H1 (cell line): Measurements from ENCODE around the gene WNK4. TPM values are rescaled to one million over a fixed set of nuclear protein-coding genes. Genes with fewer than 3 reads are reported as not detected.

Source experiments
- CTCF ChIA-PET: fragments of 300-600 bp; sonication (Branson Sonifier 250); formaldehyde crosslinking; loops from one replicate; lab custom pipeline; 2021; ENCODE audit not compliant: partially characterized antibody; lab: Charles Lee
- POLR2A ChIA-PET: fragments of 300-600 bp; sonication (Branson Sonifier 250); formaldehyde crosslinking; loops from one replicate; lab custom pipeline; 2021; ENCODE audit warnings: inconsistent platforms; ENCODE audit not compliant: partially characterized antibody; lab: Charles Lee
- DNase-seq, 2 experiments: peaks; one replicate each; pipeline versions ENCODE4 v3.0.0 to v3.0.0-alpha.2; 2010 to 2022; ENCODE audit warnings: low spot score in 2 of 2, low read depth in 1 of 2, mixed read lengths in 1 of 2
- FAIRE-seq: peaks from 2 replicates; lab custom pipeline; 2011; peaks lifted over from hg19 to GRCh38; lab: Jason Lieb, UNC
- H2AFZ ChIP-seq: 2 replicates; pipeline ENCODE4 v1.8.1; 2012; ENCODE audit warnings: low read length, inconsistent platforms
- H2AK5ac ChIP-seq: 2 replicates; pipeline ENCODE4 v1.6.1; 2013; ENCODE audit warnings: low read depth, low read length
- H2BK120ac ChIP-seq: replicated peaks from 2 replicates; pipeline ENCODE3; 2013; ENCODE audit warnings: low read depth, low read length, inconsistent platforms
- H2BK12ac ChIP-seq: 2 replicates; pipeline ENCODE4 v1.6.1; 2013; ENCODE audit warnings: low read depth, low read length
- H2BK15ac ChIP-seq: 2 replicates; pipeline ENCODE4 v1.6.1; 2013; ENCODE audit warnings: low read length
- H2BK20ac ChIP-seq: 2 replicates; pipeline ENCODE4 v1.6.1; 2013; ENCODE audit warnings: low read length
- H2BK5ac ChIP-seq: 2 replicates; pipeline ENCODE4 v1.6.1; 2013; ENCODE audit warnings: low read depth, low read length
- H3K14ac ChIP-seq: 2 replicates; pipeline ENCODE4 v1.6.1; 2013; ENCODE audit warnings: inconsistent platforms; ENCODE audit not compliant: insufficient read length
- H3K18ac ChIP-seq: 2 replicates; pipeline ENCODE4 v1.6.1; 2013; ENCODE audit warnings: low read length; ENCODE audit errors: extremely low read depth
- H3K23ac ChIP-seq: 2 replicates; pipeline ENCODE4 v1.6.1; 2013; ENCODE audit warnings: inconsistent platforms; ENCODE audit not compliant: insufficient read length
- H3K23me2 ChIP-seq: 2 replicates; pipeline ENCODE4 v1.6.1; 2013; ENCODE audit warnings: low read depth, low read length
- H3K27ac ChIP-seq: 2 replicates; pipeline ENCODE4 v1.6.1; 2011; ENCODE audit warnings: low read depth, low read length, inconsistent platforms
- H3K27me3 ChIP-seq, 4 experiments: replicated peaks in 1 of 4; 1 replicate in 1 of 4; 2 replicates in 3 of 4; pipeline versions ENCODE4 v1.6.1 to v1.8.1; 2011 to 2013; ENCODE audit warnings: low read length in 3 of 4, mild to moderate bottlenecking in 3 of 4, inconsistent platforms in 2 of 4, mixed read lengths in 2 of 4, moderate library complexity in 1 of 4; ENCODE audit not compliant: control insufficient read depth in 3 of 4, insufficient read depth in 3 of 4; ENCODE audit errors: extremely low read depth in 1 of 4
- H3K36me3 ChIP-seq, 4 experiments: 2 replicates each; pipeline versions ENCODE4 v1.6.1 to v1.8.1; 2011 to 2013; ENCODE audit warnings: mild to moderate bottlenecking in 4 of 4, low read length in 3 of 4, moderate library complexity in 2 of 4, control low read depth in 1 of 4, inconsistent platforms in 1 of 4; ENCODE audit not compliant: insufficient read depth in 4 of 4, control insufficient read depth in 2 of 4
- H3K4ac ChIP-seq: replicated peaks from 2 replicates; pipeline ENCODE3; 2013; ENCODE audit warnings: low read length, low read depth, mixed read lengths, inconsistent platforms; ENCODE audit not compliant: insufficient read length
- H3K4me1 ChIP-seq, 4 experiments: replicated peaks in 1 of 4; 1 replicate in 1 of 4; 2 replicates in 3 of 4; pipeline versions ENCODE4 v1.6.1 to v1.8.1; 2011 to 2013; ENCODE audit warnings: low read length in 3 of 4, inconsistent platforms in 2 of 4, mixed read lengths in 1 of 4; ENCODE audit not compliant: insufficient read depth in 4 of 4, control insufficient read depth in 3 of 4
- H3K4me2 ChIP-seq, 2 experiments: 2 replicates each; pipeline versions ENCODE4 v1.6.1 to v1.8.1; 2011 to 2013; ENCODE audit warnings: low read depth in 2 of 2, low read length in 2 of 2, control low read depth in 1 of 2, inconsistent platforms in 1 of 2, mild to moderate bottlenecking in 1 of 2; ENCODE audit not compliant: insufficient read depth in 1 of 2
- H3K4me3 ChIP-seq, 4 experiments: fragments of 200-600, 300-600 bp in 1 of 4; sonication (generic), shearing (Covaris generic), sonication (Bioruptor Twin) in 1 of 4; 2 replicates each; pipeline versions ENCODE4 v1.5.1 to v1.8.1; 2011 to 2016; ENCODE audit warnings: low read length in 4 of 4, low read depth in 3 of 4, control low read depth in 2 of 4, inconsistent platforms in 2 of 4, mild to moderate bottlenecking in 2 of 4, mixed read lengths in 1 of 4, moderate library complexity in 1 of 4; ENCODE audit not compliant: insufficient read depth in 2 of 4; ENCODE audit errors: extremely low read depth in 1 of 4
- H3K56ac ChIP-seq: replicated peaks from 2 replicates; pipeline ENCODE3; 2013; ENCODE audit warnings: low read depth, mild to moderate bottlenecking, mixed read lengths, low read length, inconsistent platforms; ENCODE audit not compliant: insufficient read length
- H3K79me1 ChIP-seq: 2 replicates; pipeline ENCODE4 v1.6.1; 2013; ENCODE audit warnings: low read depth, low read length, control low read depth
- H3K79me2 ChIP-seq, 2 experiments: 2 replicates each; pipeline versions ENCODE4 v1.6.1 to v1.8.1; 2012 to 2013; ENCODE audit warnings: low read length in 2 of 2, mild to moderate bottlenecking in 2 of 2, inconsistent platforms in 1 of 2; ENCODE audit not compliant: insufficient read depth in 2 of 2, control insufficient read depth in 1 of 2
- H3K9ac ChIP-seq, 4 experiments: replicated peaks in 1 of 4; 1 replicate in 1 of 4; 2 replicates in 3 of 4; pipeline versions ENCODE4 v1.6.1 to v1.8.1; 2011 to 2013; ENCODE audit warnings: low read depth in 3 of 4, low read length in 3 of 4, control low read depth in 2 of 4, mild to moderate bottlenecking in 2 of 4, moderate library complexity in 2 of 4, inconsistent platforms in 1 of 4; ENCODE audit errors: extremely low read depth in 1 of 4
- H3K9me3 ChIP-seq, 2 experiments: 2 replicates each; pipeline versions ENCODE4 v1.6.1 to v1.8.1; 2012 to 2013; ENCODE audit warnings: mild to moderate bottlenecking in 2 of 2, moderate library complexity in 2 of 2, control low read depth in 1 of 2, inconsistent platforms in 1 of 2, low read depth in 1 of 2, low read length in 1 of 2, mixed read lengths in 1 of 2; ENCODE audit not compliant: insufficient read depth in 2 of 2
- H4K20me1 ChIP-seq, 2 experiments: replicated peaks in 1 of 2; 2 replicates each; pipeline versions ENCODE3 to v1.8.1; 2011 to 2013; ENCODE audit warnings: inconsistent platforms in 2 of 2, low read length in 2 of 2, mild to moderate bottlenecking in 1 of 2; ENCODE audit not compliant: insufficient read depth in 2 of 2, control insufficient read depth in 1 of 2
- H4K5ac ChIP-seq: 2 replicates; pipeline ENCODE4 v1.6.1; 2013; ENCODE audit warnings: low read length, low read depth, mixed read lengths, inconsistent platforms; ENCODE audit not compliant: insufficient read length
- H4K8ac ChIP-seq: 2 replicates; pipeline ENCODE4 v1.8.0; 2013; ENCODE audit warnings: mild to moderate bottlenecking, moderate library complexity, low read length, inconsistent platforms; ENCODE audit not compliant: insufficient read depth; ENCODE audit errors: extremely low read depth
- H4K91ac ChIP-seq: replicated peaks from 2 replicates; pipeline ENCODE3; 2013; ENCODE audit warnings: low read length, mixed read lengths, inconsistent platforms; ENCODE audit not compliant: insufficient read length
- CHD2 ChIP-seq: IDR thresholded peaks from 2 replicates; pipeline ENCODE4 v1.6.1; 2012; ENCODE audit warnings: low read length, improper control_type of control experiment
- HDAC2 ChIP-seq, 2 experiments: fragments of 300-600 bp in 1 of 2; sonication (generic) in 1 of 2; IDR thresholded peaks; 2 replicates each; pipeline ENCODE4 v1.6.1; 2011 to 2012; ENCODE audit warnings: low read depth in 2 of 2, low read length in 2 of 2, mild to moderate bottlenecking in 2 of 2, moderate library complexity in 2 of 2, borderline replicate concordance in 1 of 2, inconsistent platforms in 1 of 2
- RNF2 ChIP-seq: fragments of 200-900, 300-1000 bp; sonication (generic); IDR thresholded peaks from 2 replicates; pipeline ENCODE4 v1.7.1; 2016; ENCODE audit warnings: borderline replicate concordance, low read depth, mild to moderate bottlenecking, antibody characterized with exemption, low read length; ENCODE audit not compliant: poor library complexity, severe bottlenecking; ENCODE audit errors: missing control alignments
- TAF1 ChIP-seq: IDR thresholded peaks from 2 replicates; pipeline ENCODE4 v1.6.1; 2011; ENCODE audit warnings: mild to moderate bottlenecking, low read depth, low read length
- TBP ChIP-seq: IDR thresholded peaks from 2 replicates; pipeline ENCODE4 v1.6.1; 2011; ENCODE audit warnings: low read depth, low read length, improper control_type of control experiment
- WGBS, 2 experiments: shearing (Covaris generic) in 1 of 2; methylation state at CpG; one replicate each; pipeline versions ENCODE4 v1.1.6 to v1.1.7; 2013 to 2015; ENCODE audit warnings: low lambda C conversion rate in 2 of 2, mixed read lengths in 2 of 2, inconsistent platforms in 1 of 2, low coverage in 1 of 2, missing lambda C conversion rate in 1 of 2; ENCODE audit not compliant: insufficient replicate concordance in 2 of 2, insufficient coverage in 1 of 2, insufficient read length in 1 of 2; ENCODE audit errors: extremely low coverage in 1 of 2, missing lambda C conversion rate in 1 of 2; 5-methylcytosine and 5-hydroxymethylcytosine counted together
- polyA plus RNA-seq, 7 experiments: library from polyadenylated mRNA; depleted of rRNA in 3 of 7; stranded (reverse) in 5 of 7; unstranded in 2 of 7; fragments of >200 nt in 5 of 7; fragments of 200-250 nt in 2 of 7; gene quantifications; 1 replicate in 5 of 7; 2 replicates in 1 of 7; 4 replicates in 1 of 7; pipeline versions ENCODE4 v1.2.1 to v1.2.3, GENCODE V29; 2011 to 2013; ENCODE audit warnings: missing spikeins in 2 of 7, mixed read lengths in 2 of 7
- total RNA-seq: library from RNA; stranded (reverse); fragmentation: NEBNext Ultra II Directional; extraction: Animal tissue kit (Norgen Biotek cat#: 25700); gene quantifications from 2 replicates; pipeline ENCODE4 v1.2.1, GENCODE V29; 2021

The WNK4 gene
- total and polyA plus RNA-seq, 2 of the 8 experiments (the other 6 are each of a cell fraction or from before 2014, with no cell fraction given) = 0.21 to 1.7 TPM

GRCh38 chr17:42772945-42773289, 7.5 kb upstream of the WNK4 start:
- H3K4ac ChIP-seq = no peak overlapping the region
- POLR2A ChIA-PET = interaction anchor here (0.8 to 2.4 kb wide), 11 partner anchors 10 to 220 kb away, joined by 3 to 15 read pairs (median 3); partner anchors contain the start of gene HSD17B1
- DNase-seq (no peak), FAIRE-seq (no peak)
- H4K5ac ChIP-seq = no peak overlapping the region
- no peak overlapping the region for H3K14ac ChIP-seq
- H4K91ac ChIP-seq = no peak overlapping the region
- 19% methylated on average over 3 of the region's 3 CpGs; no CpG with 5 or more reads in 1 of the 2 experiments for WGBS, 2 experiments
- peaks cover 0 to 11% (median 5%) of the 10 kb centered on the region in 4 experiments; a peak in 5 of 8 replicates for H3K36me3 ChIP-seq
- no peak overlapping the region for H2BK20ac ChIP-seq
- H2BK15ac ChIP-seq = no peak overlapping the region
- H3K79me1 ChIP-seq = 0 out of 2 replicates have a peak, but pooled peaks cover 4% of the 10 kb centered on the region
- H3K56ac ChIP-seq = no peak overlapping the region
- H3K4me1 ChIP-seq = no peaks in the 10 kb centered on the region
- peaks cover 5% of the 10 kb centered on the region; the same call in 1 of the 2 replicates for H3K23me2 ChIP-seq
- no peaks in the 10 kb centered on the region for H4K20me1 ChIP-seq
- no peaks in the 10 kb centered on the region for H3K27me3 ChIP-seq
- H3K27ac ChIP-seq = no peak overlapping the region
- peak overlapping the region; percentile 80 to 94 (median 84) for H3K4me3 ChIP-seq
- H3K18ac ChIP-seq = no peak overlapping the region
- H2AFZ ChIP-seq = peak overlapping the region; percentile 54
- no peak overlapping the region for H2BK5ac ChIP-seq
- TF ChIP-seq TBP = no peak
- no peak for TF ChIP-seq TAF1
- no peak for TF ChIP-seq RNF2
- no peak for TF ChIP-seq CHD2
- TF ChIP-seq HDAC2 (IDR thresholded peaks at IDR 0.05; ENCODE audit: borderline replicate concordance in 1 of 2, low read depth in 2 of 2, low read length in 2 of 2) = no peak
- CTCF ChIA-PET = interaction anchor here (1.2 to 3.5 kb wide), 6 partner anchors 10 to 195 kb away, joined by 3 to 30 read pairs (median 3); partner anchors contain the start of genes BECN1 and RAMP2
- peak overlapping the region in 3 of 4 experiments; percentile 69 to 92 (median 81); a peak in 4 of 7 replicates for H3K9ac ChIP-seq
- no peak overlapping the region for H3K23ac ChIP-seq
- H3K79me2 ChIP-seq = no peaks in the 10 kb centered on the region
- no peak overlapping the region for H2AK5ac ChIP-seq
- no peak overlapping the region for H2BK120ac ChIP-seq
- no peak overlapping the region for H2BK12ac ChIP-seq
- H3K9me3 ChIP-seq = no peaks in the 10 kb centered on the region
- no peak overlapping the region for H4K8ac ChIP-seq
- peak overlapping the region; percentile 68 to 94; a peak in 3 of 4 replicates for H3K4me2 ChIP-seq
